Nephron (organoid): ENCODE measurements around the gene TARM1.
"Not testable (repeated sequence)": the region's sequence is repeated elsewhere in the genome, so short reads cannot be mapped to it uniquely, and the experiment has no call there.

ENCODE experiments used
- H3K27ac Mint-ChIP-seq, 3 experiments: 2 replicates each; pipeline ENCODE4 v1.8.0; 2020; ENCODE audit warnings: mixed read lengths in 3 of 3, mild to moderate bottlenecking in 2 of 3, moderate library complexity in 1 of 3
- H3K27me3 Mint-ChIP-seq: 2 replicates; pipeline ENCODE4 v1.8.0; 2021; ENCODE audit warnings: low read depth, mild to moderate bottlenecking, moderate library complexity, mixed read lengths
- H3K36me3 Mint-ChIP-seq: 2 replicates; pipeline ENCODE4 v1.8.0; 2020; ENCODE audit warnings: low read depth, mixed read lengths
- H3K4me1 Mint-ChIP-seq: 2 replicates; pipeline ENCODE4 v1.8.0; 2020; ENCODE audit warnings: mixed read lengths
- H3K4me3 Mint-ChIP-seq, 3 experiments: 2 replicates each; pipeline ENCODE4 v1.8.0; 2020; ENCODE audit warnings: mild to moderate bottlenecking in 3 of 3, mixed read lengths in 3 of 3, moderate library complexity in 2 of 3
- H3K9me3 Mint-ChIP-seq: 2 replicates; pipeline ENCODE4 v1.8.0; 2020; ENCODE audit warnings: mixed read lengths
- CTCF ChIP-seq, 3 experiments: fragments of 200-600 bp; sonication (generic); IDR thresholded peaks; one replicate each; pipeline ENCODE4 v1.5.0; 2021; ENCODE audit warnings: antibody characterized with exemption in 3 of 3; ENCODE audit not compliant: unreplicated experiment in 3 of 3

Gene TARM1

GRCh38 chr19:54045771-54046170 is 35.4 kb downstream of the TARM1 start:
- H3K36me3 Mint-ChIP-seq, result no peaks in the 10 kb centered on the region
- no peak for TF ChIP-seq CTCF (IDR thresholded peaks at IDR 0.05; ENCODE audit: unreplicated experiment in 3 of 3)
- H3K9me3 Mint-ChIP-seq, result no peaks in the 10 kb centered on the region
- H3K27me3 Mint-ChIP-seq, result peaks cover 58% of the 10 kb centered on the region
- no peaks in the 10 kb centered on the region for H3K4me1 Mint-ChIP-seq
- no peak overlapping the region for H3K4me3 Mint-ChIP-seq
- no peak overlapping the region for H3K27ac Mint-ChIP-seq

- no peaks in the 10 kb centered on the region for H3K9me3 Mint-ChIP-seq
- no peak overlapping the region for H3K4me3 Mint-ChIP-seq
- H3K36me3 Mint-ChIP-seq, result no peaks in the 10 kb centered on the region
- H3K4me1 Mint-ChIP-seq, result no peaks in the 10 kb centered on the region
- no peak overlapping the region for H3K27ac Mint-ChIP-seq
- H3K27me3 Mint-ChIP-seq, result peaks cover 47% of the 10 kb centered on the region
- TF ChIP-seq CTCF (IDR thresholded peaks at IDR 0.05; ENCODE audit: unreplicated experiment in 3 of 3), result no peak
Observed at GRCh38 chr19:54042989-54043388, 38.2 kb downstream of the TARM1 start.

GRCh38 chr19:54041969-54042606 is 39.1 kb downstream of the TARM1 start:
- H3K36me3 Mint-ChIP-seq, result no peaks in the 10 kb centered on the region
- peaks cover 49% of the 10 kb centered on the region for H3K27me3 Mint-ChIP-seq
- no peak for TF ChIP-seq CTCF (IDR thresholded peaks at IDR 0.05; ENCODE audit: unreplicated experiment in 3 of 3)
- no peaks in the 10 kb centered on the region for H3K9me3 Mint-ChIP-seq
- H3K27ac Mint-ChIP-seq, result no peak overlapping the region
- no peak overlapping the region for H3K4me3 Mint-ChIP-seq
- no peaks in the 10 kb centered on the region for H3K4me1 Mint-ChIP-seq

GRCh38 chr19:54040003-54040402 is 41.2 kb downstream of the TARM1 start:
- H3K9me3 Mint-ChIP-seq, result no peaks in the 10 kb centered on the region
- no peak overlapping the region for H3K4me3 Mint-ChIP-seq
- no peak overlapping the region for H3K27ac Mint-ChIP-seq
- H3K4me1 Mint-ChIP-seq, result peaks cover 5% of the 10 kb centered on the region
- no peak for TF ChIP-seq CTCF (IDR thresholded peaks at IDR 0.05; ENCODE audit: unreplicated experiment in 3 of 3)
- peaks cover 34% of the 10 kb centered on the region for H3K27me3 Mint-ChIP-seq
- no peaks in the 10 kb centered on the region for H3K36me3 Mint-ChIP-seq

GRCh38 chr19:54036542-54036941 is 44.6 kb downstream of the TARM1 start:
- H3K9me3 Mint-ChIP-seq, H3K4me3 Mint-ChIP-seq, H3K27me3 Mint-ChIP-seq, H3K27ac Mint-ChIP-seq, H3K36me3 Mint-ChIP-seq, H3K4me1 Mint-ChIP-seq: not testable (repeated sequence)

- Mint-ChIP-seq H3K4me1 (peaks cover 9% of the 10 kb centered on the region), H3K27me3 (peaks cover 16% of the 10 kb centered on the region), H3K27ac (peak overlapping the region in 1 of 3 experiments; percentile 25), H3K36me3 (no peaks in the 10 kb centered on the region), H3K9me3 (no peaks in the 10 kb centered on the region), H3K4me3 (no peak overlapping the region)
- TF ChIP-seq CTCF (IDR thresholded peaks at IDR 0.05; ENCODE audit: unreplicated experiment in 3 of 3), result no peak
Observed at GRCh38 chr19:54035215-54036178, 45.7 kb downstream of the TARM1 start.
